Colonic mucosa (tissue), 4 donors: ENCODE measurements around the gene NMRAL1. TPM values are rescaled to one million over a fixed set of nuclear protein-coding genes. Genes with fewer than 3 reads are reported as not detected.

Source experiments
- DNase-seq: peaks from one replicate; pipeline ENCODE4 v3.0.0-alpha.2; 2020
- H3K27ac ChIP-seq: fragments of 200-600 bp; one replicate; pipeline ENCODE4 v1.8.0; 2021
- H3K27me3 ChIP-seq: fragments of 200-600 bp; one replicate; pipeline ENCODE4 v1.8.0; 2021
- H3K36me3 ChIP-seq: fragments of 200-600 bp; one replicate; pipeline ENCODE4 v1.8.0; 2021
- H3K4me1 ChIP-seq: fragments of 200-600 bp; one replicate; pipeline ENCODE4 v1.8.0; 2021; ENCODE audit warnings: mild to moderate bottlenecking
- H3K4me3 ChIP-seq: fragments of 200-600 bp; one replicate; pipeline ENCODE4 v1.8.0; 2021
- H3K9ac ChIP-seq, 2 donors: one replicate each; pipeline ENCODE4 v1.7.0; 2013; ENCODE audit warnings: control low read depth in 2 of 2, low read depth in 2 of 2, low read length in 2 of 2
- H3K9me3 ChIP-seq: fragments of 200-600 bp; one replicate; pipeline ENCODE4 v1.8.0; 2021
- intact Hi-C: fragments of 100-400 bp; cut with DNase I; formaldehyde crosslinking; loops from one replicate; pipeline ENCODE4 v1.14.1; 2022
- total RNA-seq, 2 donors: library from RNA; stranded (reverse); fragmentation: NEBNext Ultra II Directional in 1 of 2; extraction: Animal tissue kit (Norgen Biotek cat#: 25700) in 1 of 2; gene quantifications; one replicate each; pipeline ENCODE4 v1.2.1, GENCODE V29; 2021
- TF ChIP-seq, protein P1 (sequence below): fragments of 200-600 bp; IDR thresholded peaks from one replicate; pipeline ENCODE4 v1.8.0; 2022; ENCODE audit warnings: antibody characterized with exemption, mild to moderate bottlenecking
- donor health status: healthy.
- donor health status: DM: no; HTN: no; CAD: no.
- donor health status: DM: no; HTN: no; CAD: no.

Gene NMRAL1
- total RNA-seq, 2 donors from 2014 or later: 25.8 to 40.2 TPM

DNA sequence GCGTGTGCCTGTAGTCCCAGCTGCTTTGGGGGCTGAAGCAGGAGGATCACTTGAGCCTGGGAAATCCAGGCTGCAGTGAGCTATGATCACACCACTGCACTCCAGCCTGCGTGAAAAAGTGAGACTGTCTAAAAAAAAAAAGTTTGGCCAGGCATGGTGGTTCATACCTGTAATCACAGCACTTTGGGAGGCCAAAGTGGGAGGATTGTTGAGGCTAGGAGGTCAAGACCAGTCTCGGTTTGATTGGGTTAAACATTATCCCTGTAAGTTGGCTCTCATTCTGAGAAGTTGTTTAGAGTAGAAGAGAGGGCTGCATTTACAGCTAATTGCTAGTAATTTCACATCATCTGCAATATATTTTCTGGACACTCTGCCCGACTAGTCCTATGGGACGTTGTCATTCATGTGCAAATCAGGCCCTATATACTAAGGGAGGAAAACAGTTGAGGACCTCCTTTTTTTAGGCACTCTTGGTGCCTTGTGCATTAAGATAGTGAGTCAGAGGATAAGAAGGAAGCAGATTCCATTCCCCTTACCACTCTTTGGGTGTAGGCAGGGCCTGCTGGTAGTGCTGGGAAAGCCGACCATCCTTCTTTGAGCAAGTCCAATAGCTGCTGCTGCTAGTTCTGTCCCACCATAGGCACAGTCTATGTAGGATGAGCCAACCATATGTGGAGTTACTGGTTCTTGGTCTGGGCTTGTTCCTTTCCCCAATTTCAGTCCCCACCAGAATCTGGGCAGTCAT, 20.5 kb upstream of the NMRAL1 start:
- Histone ChIP-seq H3K27me3 (no peaks in the 10 kb centered on the region), H3K9me3 (no peaks in the 10 kb centered on the region), H3K36me3 (no peaks in the 10 kb centered on the region), H3K27ac (no peak overlapping the region), H3K4me3 (no peak overlapping the region), H3K9ac (no peak overlapping the region), H3K4me1 (no peaks in the 10 kb centered on the region)
- intact Hi-C loops: no loop called here
- TF ChIP-seq, protein P1, sequence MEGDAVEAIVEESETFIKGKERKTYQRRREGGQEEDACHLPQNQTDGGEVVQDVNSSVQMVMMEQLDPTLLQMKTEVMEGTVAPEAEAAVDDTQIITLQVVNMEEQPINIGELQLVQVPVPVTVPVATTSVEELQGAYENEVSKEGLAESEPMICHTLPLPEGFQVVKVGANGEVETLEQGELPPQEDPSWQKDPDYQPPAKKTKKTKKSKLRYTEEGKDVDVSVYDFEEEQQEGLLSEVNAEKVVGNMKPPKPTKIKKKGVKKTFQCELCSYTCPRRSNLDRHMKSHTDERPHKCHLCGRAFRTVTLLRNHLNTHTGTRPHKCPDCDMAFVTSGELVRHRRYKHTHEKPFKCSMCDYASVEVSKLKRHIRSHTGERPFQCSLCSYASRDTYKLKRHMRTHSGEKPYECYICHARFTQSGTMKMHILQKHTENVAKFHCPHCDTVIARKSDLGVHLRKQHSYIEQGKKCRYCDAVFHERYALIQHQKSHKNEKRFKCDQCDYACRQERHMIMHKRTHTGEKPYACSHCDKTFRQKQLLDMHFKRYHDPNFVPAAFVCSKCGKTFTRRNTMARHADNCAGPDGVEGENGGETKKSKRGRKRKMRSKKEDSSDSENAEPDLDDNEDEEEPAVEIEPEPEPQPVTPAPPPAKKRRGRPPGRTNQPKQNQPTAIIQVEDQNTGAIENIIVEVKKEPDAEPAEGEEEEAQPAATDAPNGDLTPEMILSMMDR: no peak
- DNase-seq: no peak

- Histone ChIP-seq H3K27me3 (no peaks in the 10 kb centered on the region), H3K4me3 (no peak overlapping the region), H3K9me3 (no peaks in the 10 kb centered on the region), H3K9ac (no peak overlapping the region), H3K36me3 (no peaks in the 10 kb centered on the region), H3K27ac (no peak overlapping the region), H3K4me1 (no peaks in the 10 kb centered on the region)
- TF ChIP-seq, protein P1: no peak
- intact Hi-C loops: no loop called here
- DNase-seq: no peak
These were observed 17.5 kb upstream of the NMRAL1 start for GRCh38 chr16:4491898-4492297.

DNA sequence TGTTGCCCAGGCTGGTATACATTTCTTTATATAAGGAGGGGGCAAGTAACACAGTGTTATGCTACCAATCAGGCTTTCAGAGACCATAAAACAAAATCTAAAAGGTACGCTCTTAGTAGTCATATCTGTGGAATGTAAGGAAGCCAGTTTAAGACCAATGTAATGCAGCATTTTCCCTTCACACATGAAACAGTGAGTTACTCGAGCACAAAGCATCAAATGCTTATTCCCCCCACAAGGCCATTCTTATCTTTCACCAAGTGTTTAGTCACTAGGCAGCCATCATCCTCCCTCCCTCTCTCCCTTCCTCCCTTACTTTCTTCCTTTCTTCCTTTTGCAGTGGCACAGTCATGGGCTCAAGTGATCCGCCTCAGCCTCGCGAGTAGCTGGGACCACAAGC, 14.6 kb upstream of the NMRAL1 start:
- TF ChIP-seq, protein P1: no peak
- DNase-seq: no peak
- Histone ChIP-seq H3K27ac (no peak overlapping the region), H3K4me3 (no peak overlapping the region), H3K36me3 (no peaks in the 10 kb centered on the region), H3K4me1 (no peaks in the 10 kb centered on the region), H3K27me3 (no peaks in the 10 kb centered on the region), H3K9ac (no peak overlapping the region), H3K9me3 (no peaks in the 10 kb centered on the region)
- intact Hi-C loops: no loop called here

- no peaks in the 10 kb centered on the region for H3K4me1 ChIP-seq
- H3K27ac ChIP-seq: no peak overlapping the region
- TF ChIP-seq, protein P1: no peak
- DNase-seq: no peak
- H3K36me3 ChIP-seq: no peaks in the 10 kb centered on the region
- H3K4me3 ChIP-seq: no peak overlapping the region
- no peaks in the 10 kb centered on the region for H3K27me3 ChIP-seq
- no peaks in the 10 kb centered on the region for H3K9me3 ChIP-seq
- no peak overlapping the region for H3K9ac ChIP-seq
- intact Hi-C loops: no loop called here
These were observed 14.1 kb upstream of the NMRAL1 start for GRCh38 chr16:4488499-4488967.

- TF ChIP-seq, protein P1: no peak
- no peak overlapping the region for H3K9ac ChIP-seq
- H3K27me3 ChIP-seq: no peaks in the 10 kb centered on the region
- no peak overlapping the region for H3K4me3 ChIP-seq
- no peaks in the 10 kb centered on the region for H3K9me3 ChIP-seq
- no peak overlapping the region for H3K27ac ChIP-seq
- intact Hi-C loops: no loop called here
- no peak for DNase-seq
- no peaks in the 10 kb centered on the region for H3K4me1 ChIP-seq
- H3K36me3 ChIP-seq: no peaks in the 10 kb centered on the region
These were observed 13.6 kb upstream of the NMRAL1 start for GRCh38 chr16:4487955-4488498.
